NOMO-1 treated with dmso at 0.1 percent for 144 hours (cell line): ENCODE data around the gene HDAC9.
"Not testable (repeated sequence)": the region's sequence is repeated elsewhere in the genome, so short reads cannot be mapped to it uniquely, and the experiment has no call there.

Experiments used
- DNase-seq: peaks from one replicate; lab custom pipeline; 2025; ENCODE audit not compliant: unreplicated experiment; lab: John Stamatoyannopoulos, UW

HDAC9 gene

GRCh38 chr7:18996583-18996982, 501.0 kb downstream of the HDAC9 start:
- no peak for DNase-seq

- no peak for DNase-seq
Measured at GRCh38 chr7:18997477-18998150, 502.1 kb downstream of the HDAC9 start.

GRCh38 chr7:19000410-19000809, 504.9 kb downstream of the HDAC9 start:
- no peak for DNase-seq

- no peak for DNase-seq
Measured at GRCh38 chr7:19001854-19002253, 506.3 kb downstream of the HDAC9 start.

GRCh38 chr7:19009241-19009935, 513.8 kb downstream of the HDAC9 start:
- DNase-seq, result no peak

GRCh38 chr7:19009936-19010280, 514.4 kb downstream of the HDAC9 start:
- no peak for DNase-seq

- DNase-seq, result no peak
Measured at GRCh38 chr7:19011212-19011611, 515.7 kb downstream of the HDAC9 start.

GRCh38 chr7:19015098-19015497, 519.5 kb downstream of the HDAC9 start:
- no peak for DNase-seq

GRCh38 chr7:19016140-19016539, 520.6 kb downstream of the HDAC9 start:
- DNase-seq, result no peak

- no peak for DNase-seq
Measured at GRCh38 chr7:19017374-19017773, 521.8 kb downstream of the HDAC9 start.

- no peak for DNase-seq
Measured at GRCh38 chr7:19020062-19020461, 524.5 kb downstream of the HDAC9 start.

GRCh38 chr7:19020711-19021110, 525.2 kb downstream of the HDAC9 start:
- DNase-seq, result no peak

- no peak for DNase-seq
Measured at GRCh38 chr7:19023477-19023876, 527.9 kb downstream of the HDAC9 start.

- no peak for DNase-seq
Measured at GRCh38 chr7:19024261-19024660, 528.7 kb downstream of the HDAC9 start.

GRCh38 chr7:19026888-19027287, 531.3 kb downstream of the HDAC9 start:
- no peak for DNase-seq

GRCh38 chr7:19030281-19030680, 534.7 kb downstream of the HDAC9 start:
- no peak for DNase-seq

GRCh38 chr7:19032942-19033341, 537.4 kb downstream of the HDAC9 start:
- DNase-seq, result not testable (repeated sequence)

- no peak for DNase-seq
Measured at GRCh38 chr7:19051767-19052375, 556.3 kb downstream of the HDAC9 start.
